GM21526 (cell line): ENCODE measurements around the gene KLRC4.
A peak's percentile ranks its signal among the peaks of the same experiment; 100 is the strongest.
"Not testable (repeated sequence)": the region's sequence is repeated elsewhere in the genome, so short reads cannot be mapped to it uniquely, and the experiment has no call there.

ENCODE experiments used
- ATAC-seq: cut with Tn5 transposase; IDR thresholded peaks from one replicate; pipeline ENCODE4 v1.9.1; 2021; ENCODE audit warnings: moderate library complexity; ENCODE audit not compliant: unreplicated experiment, low FRiP score

KLRC4 gene

GRCh38 chr12:10369557-10370415 is 39.8 kb downstream of the KLRC4 start:
- no peak for ATAC-seq

- ATAC-seq = no peak
Observed at GRCh38 chr12:10368206-10369171, 41.1 kb downstream of the KLRC4 start.

GRCh38 chr12:10367714-10368113 is 41.8 kb downstream of the KLRC4 start:
- ATAC-seq = not testable (repeated sequence)

- no peak for ATAC-seq
Observed at GRCh38 chr12:10366875-10367274, 42.7 kb downstream of the KLRC4 start.

- ATAC-seq = no peak
Observed at GRCh38 chr12:10365696-10366405, 43.7 kb downstream of the KLRC4 start.

- ATAC-seq = peak; percentile 52
Observed at GRCh38 chr12:10364815-10365622, 44.5 kb downstream of the KLRC4 start.

GRCh38 chr12:10363914-10364814 is 45.4 kb downstream of the KLRC4 start:
- ATAC-seq = peak; percentile 90

GRCh38 chr12:10363658-10363913 is 46.0 kb downstream of the KLRC4 start:
- ATAC-seq = no peak

GRCh38 chr12:10362828-10363657 is 46.5 kb downstream of the KLRC4 start:
- no peak for ATAC-seq

GRCh38 chr12:10362325-10362724 is 47.2 kb downstream of the KLRC4 start:
- ATAC-seq = no peak

GRCh38 chr12:10361622-10362021 is 47.9 kb downstream of the KLRC4 start:
- ATAC-seq = no peak

- ATAC-seq = no peak
Observed at GRCh38 chr12:10361084-10361483, 48.5 kb downstream of the KLRC4 start.

- ATAC-seq = no peak
Observed at GRCh38 chr12:10358969-10359368, 50.6 kb downstream of the KLRC4 start.

GRCh38 chr12:10358131-10358530 is 51.4 kb downstream of the KLRC4 start:
- ATAC-seq = no peak
